HG03521 (cell line): ENCODE measurements around the gene ZNF598.
A peak's percentile ranks its signal among the peaks of the same experiment; 100 is the strongest.
"Not testable (repeated sequence)": the region's sequence is repeated elsewhere in the genome, so short reads cannot be mapped to it uniquely, and the experiment has no call there.

Experiments used
- ATAC-seq: cut with Tn5 transposase; IDR thresholded peaks from one replicate; pipeline ENCODE4 v1.9.1; 2021; ENCODE audit warnings: mild to moderate bottlenecking, moderate library complexity; ENCODE audit not compliant: unreplicated experiment

ZNF598 gene

GRCh38 chr16:1960665-1961630 lies 48.7 kb downstream of the ZNF598 start:
- ATAC-seq: no peak

- ATAC-seq: peak; percentile 72
Observed at GRCh38 chr16:1959269-1960039, 50.2 kb downstream of the ZNF598 start, which contains the start of gene NDUFB10. Gene NDUFB10, plus strand, starts transcription at chr16:1959538. Its CDS starts 87 bp downstream, at chr16:1959625.

GRCh38 chr16:1958715-1959268 lies 50.8 kb downstream of the ZNF598 start:
- ATAC-seq: peak; percentile 4

- not testable (repeated sequence) for ATAC-seq
Observed at GRCh38 chr16:1958143-1958491, 51.5 kb downstream of the ZNF598 start.

- ATAC-seq: not testable (repeated sequence)
Observed at GRCh38 chr16:1957434-1958142, 52.0 kb downstream of the ZNF598 start.

- no peak for ATAC-seq
Observed at GRCh38 chr16:1953734-1954133, 55.9 kb downstream of the ZNF598 start.

GRCh38 chr16:1950559-1950958 lies 59.1 kb downstream of the ZNF598 start:
- ATAC-seq: no peak

GRCh38 chr16:1950047-1950446 lies 59.6 kb downstream of the ZNF598 start:
- ATAC-seq: no peak

GRCh38 chr16:1949507-1949906 lies 60.1 kb downstream of the ZNF598 start:
- no peak for ATAC-seq
